Lower leg skin (tissue), 4 donors: Measurements from ENCODE around the gene TRIM37. TPM values are rescaled to one million over a fixed set of nuclear protein-coding genes. Genes with fewer than 3 reads are reported as not detected.

Source experiments
- DNase-seq, 2 donors: peaks; one replicate each; pipeline ENCODE4 v3.0.0-alpha.2; 2019; ENCODE audit warnings: low spot score in 2 of 2
- H3K4me3 ChIP-seq: fragments of 200-600 bp; sonication (generic); 2 replicates; pipeline ENCODE4 v1.5.1; 2017; ENCODE audit warnings: mild to moderate bottlenecking, low read depth; ENCODE audit not compliant: poor library complexity, severe bottlenecking
- CTCF ChIP-seq, 3 donors: fragments of 450-650 bp; IDR thresholded peaks; one replicate each; pipeline ENCODE4 v1.5.1; 2016; ENCODE audit warnings: antibody characterized with exemption in 3 of 3, mild to moderate bottlenecking in 3 of 3, moderate library complexity in 2 of 3
- POLR2A ChIP-seq, 2 donors: fragments of 450-650 bp; IDR thresholded peaks; one replicate each; pipeline ENCODE4 v1.6.1; 2016 to 2017; ENCODE audit warnings: antibody characterized with exemption in 2 of 2, mild to moderate bottlenecking in 1 of 2, moderate library complexity in 1 of 2
- WGBS, 2 donors: methylation state at CpG; one replicate each; pipeline ENCODE4 v1.1.5; 2018; 5-methylcytosine and 5-hydroxymethylcytosine counted together
- intact Hi-C: fragments of 100-400 bp; cut with DNase I; formaldehyde crosslinking; loops from one replicate; pipeline ENCODE4 v1.15.0; 2023; ENCODE audit warnings: low total_unique reads
- total RNA-seq, 4 donors: library from RNA; depleted of rRNA; stranded (reverse); fragments of >200 nt; gene quantifications; one replicate each; pipeline ENCODE4 v1.1.0, GENCODE V29; 2016

TRIM37 gene
- total RNA-seq, 4 donors from 2014 or later = 10.3 to 18.0 (median 13.9) TPM

- WGBS, 2 donors = 84 to 91% methylated on average over 6 of the region's 6 CpGs
- DNase-seq = no peak
- TF ChIP-seq POLR2A (IDR thresholded peaks at IDR 0.05) (no peak), CTCF (IDR thresholded peaks at IDR 0.05) (no peak)
- intact Hi-C loops = no loop called here
- no peak overlapping the region for H3K4me3 ChIP-seq
Measured at GRCh38 chr17:59028328-59028727, 78.4 kb downstream of the TRIM37 start.

DNA sequence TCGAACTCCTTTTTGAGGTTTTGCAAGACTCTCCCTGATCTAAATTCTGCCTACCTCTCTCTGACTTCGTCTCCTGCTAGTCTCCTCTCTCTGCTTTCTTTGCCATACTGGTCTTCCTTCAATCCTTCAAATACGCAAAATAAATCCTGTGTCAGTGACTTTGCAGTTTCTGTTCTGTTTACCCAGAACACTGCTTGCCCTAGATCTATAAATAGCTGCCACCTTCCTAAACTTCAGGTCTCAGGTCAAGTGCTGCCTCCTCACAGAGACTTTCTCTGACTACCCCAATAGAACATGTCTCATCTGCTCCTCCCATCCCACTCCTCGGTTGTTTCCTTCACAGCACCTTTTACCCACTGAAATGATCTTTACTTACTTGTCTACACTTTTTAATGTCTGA is 78.9 kb downstream of the TRIM37 start:
- no peak for TF ChIP-seq CTCF (IDR thresholded peaks at IDR 0.05)
- no peak for TF ChIP-seq POLR2A (IDR thresholded peaks at IDR 0.05)
- no peak for DNase-seq
- intact Hi-C loops = no loop called here
- 79 to 88% methylated on average over 4 of the region's 4 CpGs for WGBS, 2 donors
- H3K4me3 ChIP-seq = no peak overlapping the region

DNA sequence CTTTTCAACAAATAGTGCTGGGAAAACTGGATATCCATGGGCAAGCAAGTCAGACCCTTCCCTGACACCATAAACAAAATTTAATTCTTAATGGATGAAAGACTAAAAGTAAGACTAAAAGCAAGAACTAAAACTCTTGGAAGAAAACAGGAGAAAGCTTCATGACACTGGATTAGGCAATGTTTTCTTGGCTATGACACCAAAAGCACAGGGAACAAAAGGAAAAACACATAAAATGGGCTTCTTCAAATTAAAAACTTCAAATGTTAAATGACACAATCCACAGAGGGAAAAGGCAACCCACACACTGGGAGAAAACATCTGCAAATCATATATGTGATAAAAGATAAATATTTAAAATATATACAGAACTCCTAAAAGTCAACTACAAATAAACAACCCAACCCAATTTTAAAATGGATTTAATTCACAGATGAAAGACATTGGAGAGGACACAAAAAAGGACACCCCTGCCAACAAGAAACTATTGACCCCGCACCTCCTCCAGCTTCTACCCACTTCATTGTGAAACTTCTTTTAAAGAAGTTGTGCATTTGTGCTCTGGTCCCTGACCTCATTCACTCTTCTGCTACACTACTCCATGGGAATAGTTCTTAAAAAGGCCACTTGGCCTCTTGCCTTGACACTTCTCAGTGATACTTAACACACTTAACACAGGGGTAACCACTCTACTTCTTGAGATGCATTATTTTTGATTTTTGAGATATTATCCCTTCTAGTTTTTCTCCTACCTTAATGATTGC is 80.3 kb downstream of the TRIM37 start:
- TF ChIP-seq CTCF (IDR thresholded peaks at IDR 0.05) (no peak), POLR2A (IDR thresholded peaks at IDR 0.05) (no peak)
- intact Hi-C loops = no loop called here
- H3K4me3 ChIP-seq = no peak overlapping the region
- DNase-seq = no peak
- WGBS, 2 donors = 55 to 68% methylated on average over 1 of the region's 1 CpG

DNA sequence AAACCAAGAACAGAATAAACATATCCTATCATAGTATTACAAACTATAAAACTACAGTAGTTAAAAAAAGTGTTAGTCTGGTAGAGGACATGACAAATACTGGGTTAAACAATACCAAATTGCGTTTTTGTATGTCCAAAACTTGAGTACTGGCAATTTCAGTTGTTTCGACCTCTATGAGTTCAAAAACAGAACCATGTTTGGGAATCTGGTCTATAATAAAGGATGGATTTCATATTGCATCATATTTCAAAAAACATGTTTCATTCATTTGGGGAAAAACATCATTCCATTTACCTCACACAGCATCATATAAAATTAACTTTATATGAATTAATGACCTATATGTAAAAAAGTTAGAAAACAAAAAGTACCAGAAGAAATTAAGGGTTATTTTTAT is 81.8 kb downstream of the TRIM37 start:
- 90 to 94% methylated on average over 2 of the region's 2 CpGs for WGBS, 2 donors
- DNase-seq = no peak
- TF ChIP-seq POLR2A (IDR thresholded peaks at IDR 0.05) (no peak), CTCF (IDR thresholded peaks at IDR 0.05) (no peak)
- H3K4me3 ChIP-seq = no peak overlapping the region
- intact Hi-C loops = no loop called here

DNA sequence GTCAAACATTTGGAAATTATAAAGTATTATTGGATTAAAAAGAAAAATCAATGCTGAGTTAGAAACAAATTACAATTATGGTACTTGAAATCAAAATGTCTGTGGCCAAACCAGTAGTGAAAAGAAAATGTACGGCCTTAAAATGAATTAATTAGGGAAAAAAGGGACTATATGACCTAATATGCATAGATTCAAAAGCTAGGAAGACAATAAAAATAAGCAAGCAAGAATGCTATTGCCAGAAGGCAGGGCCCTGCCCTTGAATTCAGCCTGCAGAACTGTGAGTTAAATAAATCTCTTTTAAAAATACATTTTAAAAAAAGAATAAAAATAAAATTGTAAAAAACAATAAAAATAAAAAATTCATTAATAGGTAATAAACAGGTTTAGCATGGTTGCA is 88.7 kb downstream of the TRIM37 start:
- TF ChIP-seq CTCF (IDR thresholded peaks at IDR 0.05) (no peak), POLR2A (IDR thresholded peaks at IDR 0.05) (no peak)
- intact Hi-C loops = no loop called here
- DNase-seq = no peak
- H3K4me3 ChIP-seq = no peak overlapping the region
- 58 to 80% methylated on average over 1 of the region's 1 CpG for WGBS, 2 donors

GRCh38 chr17:59011975-59012374 is 94.7 kb downstream of the TRIM37 start:
- 94 to 97% methylated on average over 2 of the region's 2 CpGs for WGBS, 2 donors
- intact Hi-C loops = no loop called here

More at GRCh38 chr17:59011975-59012374, 94.7 kb downstream of the TRIM37 start:
- no peak for DNase-seq
- TF ChIP-seq POLR2A (IDR thresholded peaks at IDR 0.05) (no peak), CTCF (IDR thresholded peaks at IDR 0.05) (no peak)
- no peak overlapping the region for H3K4me3 ChIP-seq
